Astrocyte of the hippocampus (primary cell): ENCODE measurements around the gene COMMD2.

Source experiments
- DNase-seq: peaks from one replicate; pipeline ENCODE4 v3.0.0; 2011; ENCODE audit warnings: low read depth, low spot score

The COMMD2 gene

GRCh38 chr3:149752051-149752787 is at the start of gene COMMD2:
COMMD2 (minus strand) TSS chr3:149752489; CDS start chr3:149752444, 45 bp downstream.
- peak; percentile 94 for DNase-seq

- no peak for DNase-seq
These were observed 49.4 kb upstream of the COMMD2 start for GRCh38 chr3:149801639-149802038.

GRCh38 chr3:149801195-149801594 is 48.9 kb upstream of the COMMD2 start:
- no peak for DNase-seq

GRCh38 chr3:149800693-149801092 is 48.4 kb upstream of the COMMD2 start:
- DNase-seq, result no peak

GRCh38 chr3:149796026-149796425 is 43.7 kb upstream of the COMMD2 start:
- no peak for DNase-seq

- DNase-seq, result peak; percentile 50
These were observed 40.4 kb upstream of the COMMD2 start, which contains the start of gene ANKUB1 for GRCh38 chr3:149792452-149793270. ANKUB1 (minus strand) TSS chr3:149792554; CDS start chr3:149792366, 188 bp downstream.

GRCh38 chr3:149790698-149791097 is 38.4 kb upstream of the COMMD2 start:
- DNase-seq, result no peak

GRCh38 chr3:149790268-149790667 is 38.0 kb upstream of the COMMD2 start:
- DNase-seq, result no peak

GRCh38 chr3:149784064-149784704 is 31.9 kb upstream of the COMMD2 start:
- peak; percentile 85 for DNase-seq

GRCh38 chr3:149783576-149783975 is 31.3 kb upstream of the COMMD2 start:
- peak; percentile 88 for DNase-seq

GRCh38 chr3:149781741-149782140 is 29.5 kb upstream of the COMMD2 start:
- no peak for DNase-seq

- DNase-seq, result no peak
These were observed 28.9 kb upstream of the COMMD2 start for GRCh38 chr3:149781211-149781610.

- no peak for DNase-seq
These were observed 25.3 kb upstream of the COMMD2 start for GRCh38 chr3:149777414-149778214.

GRCh38 chr3:149776170-149776569 is 23.9 kb upstream of the COMMD2 start:
- DNase-seq, result no peak

GRCh38 chr3:149772861-149773260 is 20.6 kb upstream of the COMMD2 start:
- no peak for DNase-seq

GRCh38 chr3:149771652-149772271 is 19.5 kb upstream of the COMMD2 start:
- DNase-seq, result peak; percentile 56

- DNase-seq, result no peak
These were observed 18.0 kb upstream of the COMMD2 start for GRCh38 chr3:149770246-149770645.

GRCh38 chr3:149768704-149769103 is 16.4 kb upstream of the COMMD2 start:
- no peak for DNase-seq

- DNase-seq, result no peak
These were observed 15.4 kb upstream of the COMMD2 start for GRCh38 chr3:149767720-149768119.

GRCh38 chr3:149765762-149766334 is 13.6 kb upstream of the COMMD2 start:
- peak; percentile 67 for DNase-seq

- DNase-seq, result no peak
These were observed 12.0 kb upstream of the COMMD2 start for GRCh38 chr3:149764302-149764701.
